HepG2 (cell line): ENCODE measurements around the gene CFAP43.

Experiments
- ELF4 ChIP-seq: sonication (generic); formaldehyde crosslinking; IDR thresholded peaks from 2 replicates; pipeline ENCODE4 v1.5.0; 2020; ENCODE audit warnings: missing genetic modification reagents, mild to moderate bottlenecking, moderate library complexity, borderline replicate concordance
- MTA3 ChIP-seq: sonication (generic); formaldehyde crosslinking; IDR thresholded peaks from 2 replicates; pipeline ENCODE4 v1.4.0; 2020; ENCODE audit warnings: missing genetic modification reagents
- RBAK ChIP-seq: sonication (generic); formaldehyde crosslinking; IDR thresholded peaks from 2 replicates; pipeline ENCODE4 v1.5.1; 2020; ENCODE audit warnings: mild to moderate bottlenecking, missing genetic modification reagents
- YEATS2 ChIP-seq: sonication (generic); formaldehyde crosslinking; IDR thresholded peaks from 2 replicates; pipeline ENCODE4 v1.4.0; 2020; ENCODE audit warnings: missing genetic modification reagents, borderline replicate concordance
- ZNF232 ChIP-seq: sonication (generic); formaldehyde crosslinking; IDR thresholded peaks from 2 replicates; pipeline ENCODE4 v1.4.0; 2020; ENCODE audit warnings: missing genetic modification reagents, borderline replicate concordance
- ZNF558 ChIP-seq: sonication (generic); formaldehyde crosslinking; IDR thresholded peaks from 2 replicates; pipeline ENCODE4 v1.9.0; 2022; ENCODE audit warnings: mild to moderate bottlenecking, missing genetic modification reagents, borderline replicate concordance
- TF ChIP-seq, protein P1 (sequence below): sonication (generic); formaldehyde crosslinking; conservative IDR thresholded peaks from 2 replicates; pipeline ENCODE4 v1.4.0; 2020; ENCODE audit warnings: missing genetic modification reagents
- TF ChIP-seq, protein P2 (sequence below): sonication (generic); formaldehyde crosslinking; IDR thresholded peaks from 2 replicates; pipeline ENCODE4 v1.4.0; 2020; ENCODE audit warnings: missing genetic modification reagents
- TF ChIP-seq, protein P3 (sequence below), 2 experiments: sonication (generic) in 1 of 2; formaldehyde crosslinking in 1 of 2; IDR thresholded peaks; 2 replicates each; pipeline versions ENCODE4 v1.4.0 to v1.6.1; 2018 to 2020; ENCODE audit warnings: missing genetic modification reagents in 2 of 2, borderline replicate concordance in 1 of 2, low read depth in 1 of 2, mild to moderate bottlenecking in 1 of 2, missing biosample characterization in 1 of 2
- TF ChIP-seq, protein P4 (sequence below): sonication (generic); formaldehyde crosslinking; IDR thresholded peaks from 2 replicates; pipeline ENCODE4 v1.5.0; 2020; ENCODE audit warnings: mild to moderate bottlenecking, missing genetic modification reagents, moderate library complexity

DNA sequence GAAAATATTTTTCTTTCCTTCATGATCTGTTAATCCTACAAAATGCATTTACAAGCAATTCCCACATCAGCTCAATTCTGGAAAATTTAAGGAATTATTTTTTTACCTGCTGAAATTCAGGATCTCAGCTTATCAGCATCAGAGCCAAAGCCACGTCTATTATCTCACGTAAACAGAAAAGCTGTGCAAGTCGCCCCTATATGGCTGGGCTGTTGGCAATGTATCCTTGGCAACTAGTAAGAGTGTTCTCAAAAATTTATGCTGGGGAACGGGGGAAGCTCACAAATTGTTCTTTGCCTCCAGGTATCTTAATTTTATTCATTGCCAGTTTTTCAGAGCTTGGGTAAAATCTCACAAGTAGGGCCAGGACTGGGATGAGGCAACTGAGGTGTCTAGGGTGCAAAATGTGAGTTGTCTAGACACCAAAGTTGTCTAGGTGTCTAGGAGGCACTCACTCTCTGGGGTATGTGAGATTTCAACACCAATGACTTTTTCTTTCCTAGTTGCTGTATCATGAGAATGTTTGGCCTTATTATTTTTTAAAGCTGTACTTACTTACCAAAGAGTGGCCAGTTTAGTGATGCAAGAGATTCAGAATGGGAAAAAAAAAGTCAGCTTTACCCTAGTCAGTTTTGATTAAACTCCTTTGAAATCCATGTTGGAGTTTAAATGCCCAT lies 41.9 kb upstream of the CFAP43 start:
- TF ChIP-seq, protein P1, sequence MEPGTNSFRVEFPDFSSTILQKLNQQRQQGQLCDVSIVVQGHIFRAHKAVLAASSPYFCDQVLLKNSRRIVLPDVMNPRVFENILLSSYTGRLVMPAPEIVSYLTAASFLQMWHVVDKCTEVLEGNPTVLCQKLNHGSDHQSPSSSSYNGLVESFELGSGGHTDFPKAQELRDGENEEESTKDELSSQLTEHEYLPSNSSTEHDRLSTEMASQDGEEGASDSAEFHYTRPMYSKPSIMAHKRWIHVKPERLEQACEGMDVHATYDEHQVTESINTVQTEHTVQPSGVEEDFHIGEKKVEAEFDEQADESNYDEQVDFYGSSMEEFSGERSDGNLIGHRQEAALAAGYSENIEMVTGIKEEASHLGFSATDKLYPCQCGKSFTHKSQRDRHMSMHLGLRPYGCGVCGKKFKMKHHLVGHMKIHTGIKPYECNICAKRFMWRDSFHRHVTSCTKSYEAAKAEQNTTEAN (CRISPR knock-in tag), result no peak
- TF ChIP-seq, protein P2, sequence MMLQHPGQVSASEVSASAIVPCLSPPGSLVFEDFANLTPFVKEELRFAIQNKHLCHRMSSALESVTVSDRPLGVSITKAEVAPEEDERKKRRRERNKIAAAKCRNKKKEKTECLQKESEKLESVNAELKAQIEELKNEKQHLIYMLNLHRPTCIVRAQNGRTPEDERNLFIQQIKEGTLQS (CRISPR knock-in tag), result no peak
- TF ChIP-seq MTA3 (CRISPR knock-in tag) (no peak), ELF4 (CRISPR knock-in tag) (no peak), ZNF558 (CRISPR knock-in tag) (no peak), RBAK (CRISPR knock-in tag) (no peak), YEATS2 (CRISPR knock-in tag) (no peak), ZNF232 (CRISPR knock-in tag) (no peak)
- TF ChIP-seq, protein P3, sequence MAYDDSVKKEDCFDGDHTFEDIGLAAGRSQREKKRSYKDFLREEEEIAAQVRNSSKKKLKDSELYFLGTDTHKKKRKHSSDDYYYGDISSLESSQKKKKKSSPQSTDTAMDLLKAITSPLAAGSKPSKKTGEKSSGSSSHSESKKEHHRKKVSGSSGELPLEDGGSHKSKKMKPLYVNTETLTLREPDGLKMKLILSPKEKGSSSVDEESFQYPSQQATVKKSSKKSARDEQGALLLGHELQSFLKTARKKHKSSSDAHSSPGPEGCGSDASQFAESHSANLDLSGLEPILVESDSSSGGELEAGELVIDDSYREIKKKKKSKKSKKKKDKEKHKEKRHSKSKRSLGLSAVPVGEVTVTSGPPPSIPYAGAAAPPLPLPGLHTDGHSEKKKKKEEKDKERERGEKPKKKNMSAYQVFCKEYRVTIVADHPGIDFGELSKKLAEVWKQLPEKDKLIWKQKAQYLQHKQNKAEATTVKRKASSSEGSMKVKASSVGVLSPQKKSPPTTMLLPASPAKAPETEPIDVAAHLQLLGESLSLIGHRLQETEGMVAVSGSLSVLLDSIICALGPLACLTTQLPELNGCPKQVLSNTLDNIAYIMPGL (CRISPR knock-in tag; IDR thresholded peaks at IDR 0.05; ENCODE audit: borderline replicate concordance in 1 of 2, low read depth in 1 of 2), result no peak
- TF ChIP-seq, protein P4, sequence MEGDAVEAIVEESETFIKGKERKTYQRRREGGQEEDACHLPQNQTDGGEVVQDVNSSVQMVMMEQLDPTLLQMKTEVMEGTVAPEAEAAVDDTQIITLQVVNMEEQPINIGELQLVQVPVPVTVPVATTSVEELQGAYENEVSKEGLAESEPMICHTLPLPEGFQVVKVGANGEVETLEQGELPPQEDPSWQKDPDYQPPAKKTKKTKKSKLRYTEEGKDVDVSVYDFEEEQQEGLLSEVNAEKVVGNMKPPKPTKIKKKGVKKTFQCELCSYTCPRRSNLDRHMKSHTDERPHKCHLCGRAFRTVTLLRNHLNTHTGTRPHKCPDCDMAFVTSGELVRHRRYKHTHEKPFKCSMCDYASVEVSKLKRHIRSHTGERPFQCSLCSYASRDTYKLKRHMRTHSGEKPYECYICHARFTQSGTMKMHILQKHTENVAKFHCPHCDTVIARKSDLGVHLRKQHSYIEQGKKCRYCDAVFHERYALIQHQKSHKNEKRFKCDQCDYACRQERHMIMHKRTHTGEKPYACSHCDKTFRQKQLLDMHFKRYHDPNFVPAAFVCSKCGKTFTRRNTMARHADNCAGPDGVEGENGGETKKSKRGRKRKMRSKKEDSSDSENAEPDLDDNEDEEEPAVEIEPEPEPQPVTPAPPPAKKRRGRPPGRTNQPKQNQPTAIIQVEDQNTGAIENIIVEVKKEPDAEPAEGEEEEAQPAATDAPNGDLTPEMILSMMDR, result no peak
